Measurements from ENCODE around the gene C17orf50. TPM values are rescaled to one million over a fixed set of nuclear protein-coding genes. Genes with fewer than 3 reads are reported as not detected.
A peak's percentile ranks its signal among the peaks of the same experiment; 100 is the strongest.
"Not testable (repeated sequence)": the region's sequence is repeated elsewhere in the genome, so short reads cannot be mapped to it uniquely, and the experiment has no call there.

Gene C17orf50
- total and polyA plus RNA-seq, 8 donors: 0.12 to 0.28 (median 0.17) TPM; not detected in 5

DNA sequence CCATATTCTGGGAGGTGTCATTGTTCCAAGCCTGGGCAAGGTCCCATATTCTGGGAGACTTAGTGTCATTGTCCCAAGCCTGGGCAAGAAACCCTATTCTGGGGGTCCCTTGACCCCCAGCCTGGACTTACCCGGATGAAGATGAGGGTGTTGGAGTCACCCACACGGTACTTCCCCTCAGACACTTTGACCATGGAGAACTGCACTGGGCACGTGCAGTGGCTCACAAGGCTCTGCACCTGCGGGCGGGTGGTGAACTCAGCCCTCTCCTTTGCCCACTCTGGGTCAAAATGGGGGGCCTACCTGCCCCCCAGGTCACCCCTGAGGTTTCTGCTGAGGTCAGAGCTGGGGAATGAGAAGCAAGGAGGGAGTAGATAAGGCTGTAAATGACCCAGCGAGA is 11.7 kb upstream of the C17orf50 start:
- WGBS, 2 donors: 63 to 78% methylated on average over 6 of the region's 6 CpGs
- no peak for DNase-seq
- Histone ChIP-seq H3K36me3 (no peaks in the 10 kb centered on the region), H3K27ac (no peak overlapping the region), H3K9me3 (no peaks in the 10 kb centered on the region), H3K4me1 (peaks cover 0 to 7% (median 0%) of the 10 kb centered on the region in 3 donors), H3K27me3 (peaks cover 0 to 8% (median 0%) of the 10 kb centered on the region in 4 donors), H3K4me3 (no peak overlapping the region)
- ATAC-seq: no peak
- no peak for FAIRE-seq
- TF ChIP-seq CTCF (IDR thresholded peaks at IDR 0.05): no peak
- intact Hi-C loops (cut with DNase I): loop anchor here (5.0 to 10.0 kb wide), 4 partner anchors 84 to 212 kb away; partner anchors contain the start of gene SLFN12L (in 1 of the 3)

DNA sequence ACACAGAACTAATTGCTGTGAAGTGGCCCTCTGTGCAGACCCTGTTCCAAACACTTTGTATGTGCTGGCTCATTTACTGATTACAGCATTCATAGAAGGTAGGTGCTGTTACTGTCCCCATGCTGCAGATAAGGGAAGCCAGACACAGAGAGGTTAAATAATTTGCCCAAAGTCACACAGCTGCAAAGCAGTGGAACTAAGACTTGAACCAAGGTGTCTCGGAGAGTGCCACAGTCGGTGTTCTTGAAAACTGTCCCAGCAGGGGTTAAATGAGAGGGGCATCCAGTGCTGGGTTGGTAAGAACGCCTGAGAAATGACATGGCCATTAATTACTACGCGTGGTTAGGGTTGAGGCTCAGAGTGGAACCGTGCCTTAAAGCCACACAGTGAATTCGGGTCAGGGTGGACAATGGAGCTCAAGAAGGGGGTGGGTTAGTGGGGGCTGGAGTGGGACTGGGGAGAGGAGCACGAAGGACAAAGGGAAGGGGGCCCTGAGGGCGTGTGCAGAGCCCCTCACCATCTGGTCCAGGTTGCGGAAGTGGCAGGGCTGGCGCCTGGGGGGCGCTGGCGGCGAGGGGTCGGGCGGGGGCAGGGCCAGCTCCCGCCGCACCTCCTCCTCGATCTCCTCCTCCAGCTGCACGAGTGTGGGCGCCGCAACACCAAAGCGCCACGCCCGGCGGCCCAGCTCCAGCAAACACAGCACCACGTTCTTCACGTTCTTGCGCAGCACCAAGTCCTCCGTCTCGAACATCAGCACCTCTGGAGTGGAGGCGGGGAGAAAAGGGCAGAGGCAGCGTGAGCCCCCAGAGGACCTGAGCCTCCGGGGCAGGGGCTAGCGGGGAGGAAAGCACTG is 10.9 kb upstream of the C17orf50 start:
- intact Hi-C loops (cut with DNase I): loop anchor here (5.0 to 10.0 kb wide), 4 partner anchors 85 to 212 kb away; partner anchors contain the start of gene SLFN12L (in 1 of the 3)
- no peak for DNase-seq
- FAIRE-seq: no peak
- Histone ChIP-seq H3K4me3 (no peak overlapping the region), H3K36me3 (no peaks in the 10 kb centered on the region), H3K4me1 (peaks cover 0 to 7% (median 0%) of the 10 kb centered on the region in 3 donors), H3K9me3 (no peaks in the 10 kb centered on the region), H3K27ac (no peak overlapping the region), H3K27me3 (peaks cover 0 to 8% (median 0%) of the 10 kb centered on the region in 4 donors)
- 10 to 12% methylated on average over 32 to 34 of the region's 35 CpGs for WGBS, 2 donors
- TF ChIP-seq CTCF (IDR thresholded peaks at IDR 0.05): no peak
- no peak for ATAC-seq

- Histone ChIP-seq H3K4me3 (no peak overlapping the region), H3K4me1 (peaks cover 0 to 7% (median 0%) of the 10 kb centered on the region in 3 donors), H3K36me3 (no peaks in the 10 kb centered on the region), H3K9me3 (no peaks in the 10 kb centered on the region), H3K27me3 (peaks cover 0 to 8% (median 0%) of the 10 kb centered on the region in 4 donors), H3K27ac (no peak overlapping the region)
- FAIRE-seq: no peak
- WGBS, 2 donors: 69 to 84% methylated on average over 10 of the region's 10 CpGs
- TF ChIP-seq CTCF (IDR thresholded peaks at IDR 0.05): no peak
- DNase-seq: no peak
- no peak for ATAC-seq
- intact Hi-C loops (cut with DNase I): no loop called here
Measured at GRCh38 chr17:35750526-35751395, 9.9 kb upstream of the C17orf50 start.

DNA sequence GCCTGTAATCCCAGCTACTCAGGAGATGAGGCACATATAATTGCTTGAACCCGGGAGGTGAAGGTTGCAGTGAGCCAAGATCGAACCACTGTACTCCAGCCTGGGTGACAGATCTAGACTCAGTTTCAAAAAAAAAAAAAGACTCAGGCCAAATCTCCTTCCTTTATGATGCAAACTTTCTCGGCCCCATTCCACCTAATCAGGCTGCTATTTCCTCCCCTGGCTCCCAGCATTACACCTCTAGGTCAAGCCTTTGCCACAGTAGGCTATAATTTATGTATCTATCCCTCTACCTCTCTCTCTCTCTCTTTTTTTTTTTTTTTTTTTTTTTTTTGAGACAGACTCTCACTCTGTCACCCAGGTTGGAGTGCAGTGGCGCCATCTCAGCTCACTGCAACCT is 9.1 kb upstream of the C17orf50 start:
- FAIRE-seq; H3K27me3 ChIP-seq; H3K4me3 ChIP-seq; H3K4me1 ChIP-seq; intact Hi-C loops (cut with DNase I); DNase-seq; H3K9me3 ChIP-seq; H3K27ac ChIP-seq; ATAC-seq; H3K36me3 ChIP-seq: not testable (repeated sequence)
- WGBS, 2 donors: 86 to 93% methylated on average over 4 of the region's 4 CpGs

GRCh38 chr17:35752471-35752870 is 8.2 kb upstream of the C17orf50 start:
- H3K27ac ChIP-seq: peak overlapping the region in 1 of 4 donors; percentile 8
- WGBS, 2 donors: 26% methylated on average over 16 of the region's 16 CpGs
- peak; percentile 49 to 75 (median 64) for ATAC-seq

More at GRCh38 chr17:35752471-35752870, 8.2 kb upstream of the C17orf50 start:
- intact Hi-C loops (cut with DNase I): no loop called here
- no peak for TF ChIP-seq CTCF (IDR thresholded peaks at IDR 0.05)
- H3K4me3 ChIP-seq: no peak overlapping the region
- H3K4me1 ChIP-seq: peaks cover 0 to 7% (median 0%) of the 10 kb centered on the region in 3 donors
- H3K27me3 ChIP-seq: peaks cover 0 to 8% (median 0%) of the 10 kb centered on the region in 4 donors
- DNase-seq: peak in 5 of 6 donors; percentile 71 to 90 (median 80)
- no peak for FAIRE-seq
- H3K36me3 ChIP-seq: no peaks in the 10 kb centered on the region
- no peaks in the 10 kb centered on the region for H3K9me3 ChIP-seq

Data from pancreas (tissue), 10 donors.